Measurements from ENCODE around the gene RAD18. TPM values are rescaled to one million over a fixed set of nuclear protein-coding genes. Genes with fewer than 3 reads are reported as not detected.

The RAD18 gene
- total RNA-seq, 3 donors from 2014 or later: 10.2 to 16.1 (median 12.5) TPM

DNA sequence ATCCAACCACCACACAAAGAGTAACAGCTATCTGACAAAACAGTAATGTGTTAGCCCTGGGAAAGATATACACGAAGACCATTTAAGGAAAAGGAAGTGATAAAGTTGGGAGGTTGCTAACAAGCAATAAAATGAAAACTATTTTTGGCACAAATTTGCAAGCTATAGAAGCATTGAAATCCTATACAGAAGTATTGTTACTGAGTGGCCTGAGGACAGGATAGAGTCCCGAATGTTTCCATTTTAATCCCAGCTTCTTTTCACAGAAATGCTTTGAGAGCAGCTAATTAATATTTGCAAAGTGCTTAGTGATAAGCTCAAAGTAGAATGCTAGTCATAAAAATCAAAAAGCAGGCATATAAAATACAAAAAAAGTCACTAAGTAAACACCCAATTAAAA is 51.5 kb downstream of the RAD18 start:
- Histone ChIP-seq H3K4me1 (ENCODE audit: low read depth) (no peaks in the 10 kb centered on the region), H3K36me3 (ENCODE audit: low read depth) (no peaks in the 10 kb centered on the region), H3K9me3 (no peaks in the 10 kb centered on the region), H3K4me3 (no peak overlapping the region)
- intact Hi-C loops (cut with DNase I, micrococcal nuclease): no loop called here
- TF ChIP-seq, protein P1, sequence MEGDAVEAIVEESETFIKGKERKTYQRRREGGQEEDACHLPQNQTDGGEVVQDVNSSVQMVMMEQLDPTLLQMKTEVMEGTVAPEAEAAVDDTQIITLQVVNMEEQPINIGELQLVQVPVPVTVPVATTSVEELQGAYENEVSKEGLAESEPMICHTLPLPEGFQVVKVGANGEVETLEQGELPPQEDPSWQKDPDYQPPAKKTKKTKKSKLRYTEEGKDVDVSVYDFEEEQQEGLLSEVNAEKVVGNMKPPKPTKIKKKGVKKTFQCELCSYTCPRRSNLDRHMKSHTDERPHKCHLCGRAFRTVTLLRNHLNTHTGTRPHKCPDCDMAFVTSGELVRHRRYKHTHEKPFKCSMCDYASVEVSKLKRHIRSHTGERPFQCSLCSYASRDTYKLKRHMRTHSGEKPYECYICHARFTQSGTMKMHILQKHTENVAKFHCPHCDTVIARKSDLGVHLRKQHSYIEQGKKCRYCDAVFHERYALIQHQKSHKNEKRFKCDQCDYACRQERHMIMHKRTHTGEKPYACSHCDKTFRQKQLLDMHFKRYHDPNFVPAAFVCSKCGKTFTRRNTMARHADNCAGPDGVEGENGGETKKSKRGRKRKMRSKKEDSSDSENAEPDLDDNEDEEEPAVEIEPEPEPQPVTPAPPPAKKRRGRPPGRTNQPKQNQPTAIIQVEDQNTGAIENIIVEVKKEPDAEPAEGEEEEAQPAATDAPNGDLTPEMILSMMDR (IDR thresholded peaks at IDR 0.05): no peak
- no peak for DNase-seq
- ATAC-seq: no peak

DNA sequence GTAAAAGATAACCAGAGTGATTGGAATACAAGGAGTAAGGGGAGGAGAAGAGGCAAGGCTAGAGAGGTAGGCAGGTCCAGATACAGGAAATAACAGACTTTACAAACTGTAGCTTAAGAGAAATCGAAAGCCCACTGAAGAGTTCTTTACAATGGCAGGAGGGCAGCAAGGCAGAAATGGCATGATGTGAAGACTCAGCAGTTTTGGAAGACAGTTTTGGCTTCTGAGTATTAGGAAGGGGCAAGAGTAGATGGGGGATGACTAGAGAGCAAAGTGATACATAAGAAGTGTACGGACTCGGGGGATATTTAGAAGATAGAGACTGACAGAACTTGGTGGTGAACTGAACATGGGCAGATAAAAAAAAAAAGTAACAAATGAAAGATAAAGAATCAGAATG is 54.1 kb downstream of the RAD18 start:
- intact Hi-C loops (cut with DNase I, micrococcal nuclease): no loop called here
- no peak for DNase-seq
- Histone ChIP-seq H3K4me1 (ENCODE audit: low read depth) (no peaks in the 10 kb centered on the region), H3K4me3 (no peak overlapping the region), H3K9me3 (no peaks in the 10 kb centered on the region), H3K36me3 (ENCODE audit: low read depth) (no peaks in the 10 kb centered on the region)
- TF ChIP-seq, protein P1 (IDR thresholded peaks at IDR 0.05): no peak
- no peak for ATAC-seq

- H3K9me3 ChIP-seq: no peaks in the 10 kb centered on the region
- intact Hi-C loops (cut with DNase I, micrococcal nuclease): no loop called here
- no peaks in the 10 kb centered on the region for H3K4me1 ChIP-seq (ENCODE audit: low read depth)
- no peaks in the 10 kb centered on the region for H3K36me3 ChIP-seq (ENCODE audit: low read depth)
- TF ChIP-seq, protein P1 (IDR thresholded peaks at IDR 0.05): no peak
- DNase-seq: no peak
- ATAC-seq: no peak
- no peak overlapping the region for H3K4me3 ChIP-seq
Observed at GRCh38 chr3:8903191-8903590, 60.1 kb downstream of the RAD18 start.

- DNase-seq (no peak), ATAC-seq (no peak)
- Histone ChIP-seq H3K4me1 (ENCODE audit: low read depth) (no peaks in the 10 kb centered on the region), H3K9me3 (no peaks in the 10 kb centered on the region), H3K4me3 (no peak overlapping the region), H3K36me3 (ENCODE audit: low read depth) (no peaks in the 10 kb centered on the region)
- TF ChIP-seq, protein P1 (IDR thresholded peaks at IDR 0.05): no peak
- intact Hi-C loops (cut with DNase I, micrococcal nuclease): no loop called here
Observed at GRCh38 chr3:8900869-8901268, 62.4 kb downstream of the RAD18 start.

DNA sequence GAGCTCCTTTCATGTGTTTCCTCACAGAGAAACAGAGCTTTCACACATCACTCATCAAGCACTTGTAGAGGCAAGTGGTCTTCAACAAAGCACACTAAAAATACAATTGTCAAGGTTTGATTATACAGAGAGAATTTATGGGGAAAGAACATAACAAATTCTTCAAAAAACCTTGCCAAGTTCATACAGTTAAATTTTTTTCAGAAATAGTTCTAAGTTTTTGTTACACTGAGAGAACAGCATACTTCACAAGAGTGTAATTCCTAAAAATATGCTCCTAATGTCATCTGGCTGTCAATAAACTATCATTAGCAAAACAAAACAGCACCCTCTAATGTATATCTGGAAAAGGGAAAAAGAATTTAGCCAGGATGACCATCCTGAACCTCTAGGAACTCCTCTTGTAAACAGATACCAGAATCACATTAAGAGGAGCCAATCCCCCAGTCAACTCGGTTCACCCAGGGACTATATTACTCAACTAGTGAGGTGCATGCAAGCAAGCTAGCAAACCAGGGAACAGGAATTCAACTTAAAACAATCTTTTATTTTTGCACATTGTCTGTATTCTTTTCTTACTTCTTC is 63.3 kb downstream of the RAD18 start:
- no peak overlapping the region for H3K4me3 ChIP-seq
- intact Hi-C loops (cut with DNase I, micrococcal nuclease): no loop called here
- no peaks in the 10 kb centered on the region for H3K36me3 ChIP-seq (ENCODE audit: low read depth)
- TF ChIP-seq, protein P1 (IDR thresholded peaks at IDR 0.05): no peak
- H3K4me1 ChIP-seq (ENCODE audit: low read depth): no peaks in the 10 kb centered on the region
- no peak for ATAC-seq
- no peak for DNase-seq
- H3K9me3 ChIP-seq: no peaks in the 10 kb centered on the region

- DNase-seq (no peak), ATAC-seq (no peak)
- H3K36me3 ChIP-seq (ENCODE audit: low read depth): no peaks in the 10 kb centered on the region
- TF ChIP-seq, protein P1 (IDR thresholded peaks at IDR 0.05): no peak
- H3K4me3 ChIP-seq: no peak overlapping the region
- no peaks in the 10 kb centered on the region for H3K4me1 ChIP-seq (ENCODE audit: low read depth)
- H3K9me3 ChIP-seq: no peaks in the 10 kb centered on the region
- intact Hi-C loops (cut with DNase I, micrococcal nuclease): no loop called here
Observed at GRCh38 chr3:8895829-8896228, 67.4 kb downstream of the RAD18 start.

Data from mucosa of descending colon (tissue), 3 donors.